ENCODE results near the gene TMEM154.

The TMEM154 gene

DNA sequence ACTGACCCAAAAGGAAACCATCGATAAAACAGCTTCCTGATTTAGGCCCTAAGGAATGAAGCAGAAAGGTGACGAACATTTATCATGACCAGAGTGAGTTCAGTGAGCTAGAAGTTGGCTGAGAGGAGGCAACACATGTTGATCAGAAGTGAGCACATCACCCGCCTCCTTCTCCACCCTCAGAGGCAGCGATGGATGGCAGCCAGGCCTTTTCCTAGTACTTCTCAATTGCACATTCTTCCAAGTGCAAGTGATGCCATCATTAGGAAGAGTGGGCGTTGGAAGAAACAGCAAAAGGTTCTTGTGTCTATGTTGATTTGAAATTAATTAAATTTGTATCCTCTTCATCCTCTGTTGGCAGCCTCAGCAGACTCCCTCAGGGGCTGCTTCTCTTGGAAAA is 51.7 kb downstream of the TMEM154 start:
- H3K4me2 ChIP-seq (ENCODE audit: low read length, poor library complexity, severe bottlenecking), result no peak overlapping the region
- no peak overlapping the region for H4K8ac ChIP-seq (ENCODE audit: low read length)
- no peaks in the 10 kb centered on the region for H3K9me3 ChIP-seq (ENCODE audit: control insufficient read depth, low read length)
- H3K4ac ChIP-seq (ENCODE audit: low read depth in 1 of 2, low read length in 2 of 2), result no peak overlapping the region
- no peak for DNase-seq
- H3K9ac ChIP-seq (ENCODE audit: low read length), result no peak overlapping the region
- H3K79me1 ChIP-seq (replicated peaks; ENCODE audit: low read length, poor library complexity, severe bottlenecking), result no peaks in the 10 kb centered on the region
- 93% methylated on average over 2 of the region's 5 CpGs for WGBS
- H2BK12ac ChIP-seq (ENCODE audit: low read length in 2 of 2), result no peak overlapping the region
- H2AK5ac ChIP-seq (ENCODE audit: low read length, severe bottlenecking), result no peak overlapping the region
- H3K36me3 ChIP-seq (ENCODE audit: control insufficient read depth in 1 of 2, insufficient read depth in 2 of 2, low read depth in 1 of 2, low read length in 2 of 2), result peaks cover 0 to 3% of the 10 kb centered on the region in 2 experiments
- H2BK120ac ChIP-seq (ENCODE audit: low read depth, low read length), result no peak overlapping the region
- H4K91ac ChIP-seq (ENCODE audit: low read length), result no peak overlapping the region
- no peak overlapping the region for H3K27ac ChIP-seq (ENCODE audit: low read length, poor library complexity, severe bottlenecking)
- no peak overlapping the region for H3K18ac ChIP-seq (ENCODE audit: low read depth in 1 of 2, low read length in 2 of 2)
- H2BK15ac ChIP-seq (ENCODE audit: low read depth, poor library complexity, severe bottlenecking), result no peak overlapping the region
- H2AFZ ChIP-seq (ENCODE audit: low read depth, low read length), result no peak overlapping the region
- no peak overlapping the region for H3K14ac ChIP-seq (ENCODE audit: low read length in 2 of 2)
- no peaks in the 10 kb centered on the region for H3K27me3 ChIP-seq (ENCODE audit: control insufficient read depth in 1 of 2, insufficient read depth in 1 of 2, low read length in 2 of 2)
- no peak overlapping the region for H3K23ac ChIP-seq (ENCODE audit: low read length in 2 of 2)
- H3K4me3 ChIP-seq (ENCODE audit: insufficient read depth in 1 of 2, low read depth in 1 of 2, low read length in 2 of 2), result no peak overlapping the region
- no peak overlapping the region for H2BK5ac ChIP-seq (ENCODE audit: low read depth, low read length, poor library complexity, severe bottlenecking)
- H3K4me1 ChIP-seq (ENCODE audit: control insufficient read depth, insufficient read depth, low read depth, low read length), result no peaks in the 10 kb centered on the region

DNA sequence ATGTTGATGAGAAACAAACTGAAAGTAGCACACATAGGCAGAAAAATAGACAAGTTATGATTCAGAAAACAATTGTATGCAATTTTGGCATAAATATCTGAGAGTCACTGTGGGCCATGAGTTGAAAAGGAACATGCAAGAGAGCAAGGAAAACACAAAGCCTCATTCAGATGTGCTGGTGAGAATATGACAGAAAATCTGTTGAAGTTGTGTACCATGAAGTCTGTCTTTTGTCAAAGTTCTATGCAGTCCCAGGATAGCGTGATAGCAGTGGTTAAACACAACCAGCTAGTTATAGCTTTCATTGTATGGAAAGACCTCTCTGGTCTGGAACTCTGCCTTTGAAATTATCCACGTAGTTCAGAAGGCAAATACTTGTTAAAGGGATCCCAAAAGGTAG is 53.0 kb downstream of the TMEM154 start:
- Histone ChIP-seq H3K4me1 (ENCODE audit: control insufficient read depth, insufficient read depth, low read depth, low read length) (no peaks in the 10 kb centered on the region), H3K36me3 (ENCODE audit: control insufficient read depth in 1 of 2, insufficient read depth in 2 of 2, low read depth in 1 of 2, low read length in 2 of 2) (peaks cover 0 to 3% of the 10 kb centered on the region in 2 experiments), H3K18ac (ENCODE audit: low read depth in 1 of 2, low read length in 2 of 2) (no peak overlapping the region), H3K9me3 (ENCODE audit: control insufficient read depth, low read length) (no peaks in the 10 kb centered on the region), H3K27ac (ENCODE audit: low read length, poor library complexity, severe bottlenecking) (no peak overlapping the region), H3K27me3 (ENCODE audit: control insufficient read depth in 1 of 2, insufficient read depth in 1 of 2, low read length in 2 of 2) (no peaks in the 10 kb centered on the region), H4K8ac (ENCODE audit: low read length) (no peak overlapping the region), H3K4me3 (ENCODE audit: insufficient read depth in 1 of 2, low read depth in 1 of 2, low read length in 2 of 2) (no peak overlapping the region), H3K4me2 (ENCODE audit: low read length, poor library complexity, severe bottlenecking) (no peak overlapping the region), H3K9ac (ENCODE audit: low read length) (no peak overlapping the region), H3K23ac (ENCODE audit: low read length in 2 of 2) (no peak overlapping the region), H2BK15ac (ENCODE audit: low read depth, poor library complexity, severe bottlenecking) (no peak overlapping the region), H2AFZ (ENCODE audit: low read depth, low read length) (no peak overlapping the region), H2BK12ac (ENCODE audit: low read length in 2 of 2) (no peak overlapping the region), H2AK5ac (ENCODE audit: low read length, severe bottlenecking) (no peak overlapping the region), H3K14ac (ENCODE audit: low read length in 2 of 2) (no peak overlapping the region), H2BK120ac (ENCODE audit: low read depth, low read length) (no peak overlapping the region), H2BK5ac (ENCODE audit: low read depth, low read length, poor library complexity, severe bottlenecking) (no peak overlapping the region), H3K79me1 (replicated peaks; ENCODE audit: low read length, poor library complexity, severe bottlenecking) (no peaks in the 10 kb centered on the region), H3K4ac (ENCODE audit: low read depth in 1 of 2, low read length in 2 of 2) (no peak overlapping the region), H4K91ac (ENCODE audit: low read length) (no peak overlapping the region)
- DNase-seq, result no peak
- 95% methylated on average over 2 of the region's 2 CpGs for WGBS

DNA sequence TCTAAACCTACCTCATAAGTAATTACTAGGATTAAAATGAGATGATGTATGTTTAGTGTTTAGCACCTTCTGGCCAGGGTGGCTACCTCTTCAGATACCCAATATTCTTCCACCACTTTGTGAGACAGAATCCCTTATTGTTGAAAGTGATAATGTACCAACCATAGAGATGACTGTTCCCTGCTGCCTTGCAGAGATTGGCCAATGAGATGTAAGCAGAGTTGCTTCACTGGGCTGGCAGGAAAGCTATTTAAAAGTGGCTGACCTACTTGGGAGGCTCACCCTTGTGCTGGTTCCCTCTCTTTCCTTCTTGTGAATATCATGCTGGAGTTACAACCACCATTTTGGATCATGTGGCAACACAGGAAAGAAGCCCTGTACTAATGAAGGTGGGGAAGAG is 58.9 kb downstream of the TMEM154 start:
- no peak overlapping the region for H3K14ac ChIP-seq (ENCODE audit: low read length in 2 of 2)
- H3K4me2 ChIP-seq (ENCODE audit: low read length, poor library complexity, severe bottlenecking), result no peak overlapping the region
- no peak overlapping the region for H2BK12ac ChIP-seq (ENCODE audit: low read length in 2 of 2)
- no peaks in the 10 kb centered on the region for H3K79me1 ChIP-seq (replicated peaks; ENCODE audit: low read length, poor library complexity, severe bottlenecking)
- no peaks in the 10 kb centered on the region for H3K9me3 ChIP-seq (ENCODE audit: control insufficient read depth, low read length)
- H4K91ac ChIP-seq (ENCODE audit: low read length), result no peak overlapping the region
- H2BK5ac ChIP-seq (ENCODE audit: low read depth, low read length, poor library complexity, severe bottlenecking), result no peak overlapping the region
- H2AK5ac ChIP-seq (ENCODE audit: low read length, severe bottlenecking), result no peak overlapping the region
- H3K36me3 ChIP-seq (ENCODE audit: control insufficient read depth in 1 of 2, insufficient read depth in 2 of 2, low read depth in 1 of 2, low read length in 2 of 2), result no peaks in the 10 kb centered on the region
- H3K27ac ChIP-seq (ENCODE audit: low read length, poor library complexity, severe bottlenecking), result no peak overlapping the region
- no peak overlapping the region for H3K4ac ChIP-seq (ENCODE audit: low read depth in 1 of 2, low read length in 2 of 2)
- DNase-seq, result no peak
- H2BK120ac ChIP-seq (ENCODE audit: low read depth, low read length), result no peak overlapping the region
- H3K23ac ChIP-seq (ENCODE audit: low read length in 2 of 2), result no peak overlapping the region
- H3K4me1 ChIP-seq (ENCODE audit: control insufficient read depth, insufficient read depth, low read depth, low read length), result no peaks in the 10 kb centered on the region
- no peak overlapping the region for H2AFZ ChIP-seq (ENCODE audit: low read depth, low read length)
- peak overlapping the region; percentile 45 for H4K8ac ChIP-seq (ENCODE audit: low read length)
- no peak overlapping the region for H2BK15ac ChIP-seq (ENCODE audit: low read depth, poor library complexity, severe bottlenecking)
- H3K18ac ChIP-seq (ENCODE audit: low read depth in 1 of 2, low read length in 2 of 2), result no peak overlapping the region
- peaks cover 3 to 24% of the 10 kb centered on the region in 2 experiments for H3K27me3 ChIP-seq (ENCODE audit: control insufficient read depth in 1 of 2, insufficient read depth in 1 of 2, low read length in 2 of 2)
- H3K9ac ChIP-seq (ENCODE audit: low read length), result no peak overlapping the region
- H3K4me3 ChIP-seq (ENCODE audit: insufficient read depth in 1 of 2, low read depth in 1 of 2, low read length in 2 of 2), result no peak overlapping the region

DNA sequence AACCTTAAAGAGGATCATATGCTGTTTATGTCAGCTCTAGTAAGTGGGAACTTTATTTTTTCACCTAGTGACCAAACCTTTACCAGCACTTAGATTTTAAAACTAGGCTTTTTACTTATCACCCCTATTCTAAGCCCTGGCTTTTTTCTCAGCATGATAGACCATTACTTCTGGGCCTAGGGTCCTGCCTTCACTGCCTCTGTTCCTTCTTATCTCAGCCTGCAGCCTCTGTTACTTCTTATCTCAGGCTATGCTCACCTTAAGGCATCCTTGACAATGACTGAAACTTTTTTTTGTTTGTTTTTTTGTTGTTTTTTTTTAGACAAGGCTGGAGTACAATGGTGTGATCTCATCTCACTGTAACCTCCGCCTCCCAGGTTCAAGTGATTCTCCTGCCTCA is 59.6 kb downstream of the TMEM154 start:
- Histone ChIP-seq H2BK15ac (ENCODE audit: low read depth, poor library complexity, severe bottlenecking) (no peak overlapping the region), H2BK5ac (ENCODE audit: low read depth, low read length, poor library complexity, severe bottlenecking) (no peak overlapping the region), H3K9me3 (ENCODE audit: control insufficient read depth, low read length) (no peaks in the 10 kb centered on the region), H4K91ac (ENCODE audit: low read length) (no peak overlapping the region), H2AK5ac (ENCODE audit: low read length, severe bottlenecking) (no peak overlapping the region), H3K9ac (ENCODE audit: low read length) (no peak overlapping the region), H3K4me1 (ENCODE audit: control insufficient read depth, insufficient read depth, low read depth, low read length) (no peaks in the 10 kb centered on the region), H3K27me3 (ENCODE audit: control insufficient read depth in 1 of 2, insufficient read depth in 1 of 2, low read length in 2 of 2) (peaks cover 7 to 31% of the 10 kb centered on the region in 2 experiments), H4K8ac (ENCODE audit: low read length) (no peak overlapping the region), H2AFZ (ENCODE audit: low read depth, low read length) (no peak overlapping the region), H3K27ac (ENCODE audit: low read length, poor library complexity, severe bottlenecking) (no peak overlapping the region), H2BK120ac (ENCODE audit: low read depth, low read length) (no peak overlapping the region), H3K23ac (ENCODE audit: low read length in 2 of 2) (no peak overlapping the region), H3K79me1 (replicated peaks; ENCODE audit: low read length, poor library complexity, severe bottlenecking) (no peaks in the 10 kb centered on the region), H2BK12ac (ENCODE audit: low read length in 2 of 2) (no peak overlapping the region), H3K4ac (ENCODE audit: low read depth in 1 of 2, low read length in 2 of 2) (no peak overlapping the region), H3K4me2 (ENCODE audit: low read length, poor library complexity, severe bottlenecking) (no peak overlapping the region), H3K36me3 (ENCODE audit: control insufficient read depth in 1 of 2, insufficient read depth in 2 of 2, low read depth in 1 of 2, low read length in 2 of 2) (no peaks in the 10 kb centered on the region), H3K14ac (ENCODE audit: low read length in 2 of 2) (no peak overlapping the region), H3K4me3 (ENCODE audit: insufficient read depth in 1 of 2, low read depth in 1 of 2, low read length in 2 of 2) (no peak overlapping the region), H3K18ac (ENCODE audit: low read depth in 1 of 2, low read length in 2 of 2) (no peak overlapping the region)
- 100% methylated on average over 1 of the region's 1 CpG for WGBS
- no peak for DNase-seq
